NCI-H510A treated with DMSO at 0.1 percent for 48 hours (cell line): ENCODE results near the gene C1QTNF1.

ENCODE experiments used
- DNase-seq: peaks from one replicate; lab custom pipeline; 2025; lab: John Stamatoyannopoulos, UW

Gene C1QTNF1

GRCh38 chr17:79080349-79080748 lies 56.4 kb downstream of the C1QTNF1 start:
- no peak for DNase-seq

- DNase-seq: no peak
Observed at GRCh38 chr17:79080761-79081290, 56.9 kb downstream of the C1QTNF1 start.

GRCh38 chr17:79081571-79082276 lies 57.8 kb downstream of the C1QTNF1 start:
- no peak for DNase-seq

GRCh38 chr17:79082311-79083190 lies 58.6 kb downstream of the C1QTNF1 start:
- DNase-seq: peak; percentile 27

DNA sequence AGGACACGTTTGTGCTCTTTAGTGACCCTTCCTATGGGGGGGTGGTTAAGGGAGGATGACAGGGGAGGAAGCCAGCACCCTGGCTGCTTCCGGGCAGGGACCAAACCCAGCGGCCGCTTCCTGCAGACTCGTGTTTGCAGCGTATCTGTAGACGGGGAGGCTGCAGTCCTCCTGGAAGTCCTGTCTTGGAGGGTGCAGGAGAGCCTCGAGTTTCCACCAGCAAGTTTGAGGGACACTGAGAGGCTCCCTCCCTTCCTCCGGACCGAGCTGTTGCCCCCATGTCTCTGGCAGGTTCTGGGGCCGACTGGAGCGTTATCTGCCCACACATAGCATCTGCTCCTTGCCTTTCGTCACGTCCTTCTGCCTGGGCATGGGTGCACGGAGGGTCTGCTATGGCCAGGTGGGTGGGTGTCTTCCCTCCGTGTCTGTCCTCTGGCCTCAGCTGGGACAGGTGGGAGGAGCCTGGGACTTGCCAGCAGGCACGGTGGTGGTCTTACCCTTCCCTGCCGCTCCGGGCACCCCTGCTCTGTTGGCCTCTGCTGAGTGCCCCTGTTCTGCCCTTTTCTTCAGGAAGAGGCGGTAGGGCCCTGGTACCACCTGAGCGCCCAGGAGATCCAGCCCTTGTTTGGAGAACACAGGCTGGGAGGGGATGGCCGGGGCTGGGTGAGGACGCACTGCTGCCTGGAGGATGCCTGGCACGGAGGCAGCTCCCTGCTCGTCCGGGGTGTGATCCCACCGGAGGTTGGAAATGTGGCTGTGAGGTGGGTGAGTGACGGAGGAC lies 59.4 kb downstream of the C1QTNF1 start:
- no peak for DNase-seq

DNA sequence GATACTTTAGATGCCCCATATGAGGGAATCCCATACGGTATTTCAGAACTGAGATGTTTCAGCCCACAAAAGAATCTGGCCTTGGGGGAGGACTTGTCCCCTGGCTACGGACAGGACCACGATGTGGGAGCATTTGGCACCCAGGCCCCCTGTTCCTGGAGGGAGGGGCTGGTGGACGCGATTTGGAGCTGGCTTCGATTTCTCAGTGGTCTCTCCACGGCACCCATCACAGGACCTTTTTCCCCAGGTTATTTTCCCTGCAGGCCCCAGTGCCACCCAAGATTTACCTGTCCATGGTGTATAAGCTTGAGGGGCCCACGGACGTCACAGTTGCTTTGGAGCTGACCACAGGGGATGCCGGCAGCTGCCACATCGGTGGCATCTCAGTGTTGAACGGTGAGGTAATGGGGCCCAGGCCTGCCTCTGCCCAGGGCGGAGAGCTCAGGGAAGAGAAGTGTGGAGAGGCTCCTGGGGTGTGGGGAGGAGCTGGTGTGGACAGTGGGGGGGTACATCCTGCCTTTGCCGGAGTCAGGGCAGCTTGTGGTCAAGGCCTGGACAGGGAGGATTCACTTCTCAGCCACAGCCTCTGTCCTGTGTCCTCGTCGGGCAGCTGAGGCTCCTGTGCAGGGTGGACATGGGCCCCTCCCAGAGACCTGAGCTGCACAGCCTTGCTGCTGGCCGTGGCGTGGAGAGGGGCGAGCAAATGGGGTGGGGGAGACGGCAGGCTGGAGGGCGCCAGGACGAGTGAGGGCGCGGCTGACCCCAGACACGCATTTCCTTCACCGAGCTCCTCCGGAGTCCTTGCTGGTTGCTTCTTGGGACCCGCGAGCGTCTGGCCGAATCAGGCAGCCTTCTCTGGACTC lies 60.6 kb downstream of the C1QTNF1 start:
- no peak for DNase-seq

- no peak for DNase-seq
Observed at GRCh38 chr17:79085154-79085920, 61.4 kb downstream of the C1QTNF1 start.

DNA sequence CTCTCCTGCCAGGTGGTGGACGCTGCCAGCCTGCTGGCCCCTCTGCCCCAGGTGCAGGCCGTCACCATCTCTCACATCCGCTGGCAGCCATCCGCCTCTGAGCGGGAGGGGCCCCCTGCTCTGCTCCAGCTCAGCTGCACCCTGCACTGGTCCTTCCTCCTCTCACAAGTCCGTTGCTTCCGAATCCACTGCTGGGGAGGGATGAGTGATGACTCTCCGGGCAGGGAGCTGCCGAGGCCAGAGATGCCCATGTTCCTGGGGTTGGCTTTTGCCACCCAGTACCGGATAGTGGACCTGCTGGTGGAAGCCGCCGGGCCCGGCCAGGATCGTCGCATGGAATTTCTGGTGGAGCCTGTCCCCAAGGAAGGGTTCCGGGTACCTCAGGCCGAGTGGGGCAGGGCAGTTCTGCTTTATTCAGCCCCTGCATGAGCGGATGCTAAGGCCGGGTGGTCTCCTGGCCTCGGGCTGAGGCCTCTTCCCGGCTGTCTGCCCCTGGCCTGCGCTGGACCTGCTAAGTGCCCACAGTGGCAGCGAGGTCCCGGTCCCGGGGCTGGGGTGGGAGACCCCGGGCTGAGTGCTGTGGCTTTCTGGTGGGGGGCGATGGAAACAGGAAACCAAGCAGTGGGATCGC lies 62.1 kb downstream of the C1QTNF1 start:
- DNase-seq: no peak

- DNase-seq: no peak
Observed at GRCh38 chr17:79086609-79087427, 62.8 kb downstream of the C1QTNF1 start.

DNA sequence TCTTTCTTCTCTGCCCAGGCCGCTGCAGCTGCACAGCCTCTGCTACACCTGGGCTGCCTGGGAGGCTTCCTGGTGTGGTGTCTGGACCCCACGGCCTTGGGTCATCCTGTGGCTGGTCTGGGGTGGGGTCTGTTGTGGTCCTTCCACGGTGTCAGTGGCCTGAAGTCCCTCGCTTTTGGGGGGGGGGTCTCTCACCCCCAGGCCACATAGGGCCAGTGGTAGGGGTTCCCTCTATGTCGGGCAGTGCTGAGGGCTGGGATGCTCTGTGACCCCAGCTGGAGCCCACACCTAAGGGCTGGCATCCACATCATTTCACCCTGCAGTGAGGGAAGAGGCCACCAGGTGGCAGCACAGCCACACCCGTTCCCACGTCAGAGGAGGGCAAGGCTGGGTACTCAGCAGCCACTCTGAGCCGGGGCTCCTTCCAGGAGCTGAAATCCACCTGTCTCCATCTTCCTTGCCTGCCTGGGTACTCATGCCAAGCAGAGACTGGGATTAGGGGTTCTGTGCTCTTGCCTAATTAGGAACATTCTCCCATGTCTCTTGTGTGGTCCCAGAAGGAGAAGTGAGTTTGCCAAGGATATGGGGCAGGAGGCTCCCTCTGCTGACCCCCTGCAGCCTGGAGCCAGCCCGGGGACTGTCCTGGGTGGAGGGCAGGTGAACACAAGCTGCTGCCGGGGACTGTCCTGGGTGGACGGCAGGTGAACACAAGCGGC lies 63.6 kb downstream of the C1QTNF1 start:
- peak; percentile 76 for DNase-seq

DNA sequence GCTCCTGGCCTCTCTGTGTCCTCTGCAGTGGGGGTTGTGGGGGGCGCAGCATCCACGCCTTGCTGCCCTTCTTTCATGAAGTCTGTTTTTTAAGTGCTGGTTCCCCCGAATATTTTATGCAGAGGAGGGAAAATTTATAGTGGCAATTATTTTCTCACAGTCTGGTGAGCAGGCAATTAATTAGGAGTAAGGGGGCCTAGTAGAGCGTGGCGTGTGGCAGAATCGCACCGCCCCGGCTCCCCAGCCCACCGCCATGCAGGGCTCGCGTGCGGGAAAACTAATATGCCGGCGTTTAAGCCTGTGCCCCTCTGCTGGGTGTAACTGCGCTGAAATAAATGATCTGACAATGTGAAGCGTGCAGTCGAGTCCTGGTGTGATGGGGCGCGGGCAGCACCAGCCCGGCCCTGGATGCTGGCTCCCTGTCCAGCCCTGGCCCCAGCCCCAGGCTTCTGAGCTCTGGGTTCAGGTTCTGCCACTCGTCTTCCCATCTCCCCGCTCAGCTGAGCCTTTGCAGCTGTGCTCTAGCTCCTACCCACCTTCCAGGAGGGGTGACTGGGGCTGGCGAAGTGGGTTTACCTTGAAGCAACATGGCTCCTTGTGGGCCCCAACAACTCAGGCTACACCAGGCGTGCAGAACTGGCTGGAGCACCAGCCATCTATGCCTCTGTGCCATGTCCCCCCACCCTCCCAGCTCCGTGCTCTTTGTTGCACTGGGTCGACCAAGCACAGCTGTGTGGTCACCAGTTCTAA lies 64.5 kb downstream of the C1QTNF1 start:
- no peak for DNase-seq

DNA sequence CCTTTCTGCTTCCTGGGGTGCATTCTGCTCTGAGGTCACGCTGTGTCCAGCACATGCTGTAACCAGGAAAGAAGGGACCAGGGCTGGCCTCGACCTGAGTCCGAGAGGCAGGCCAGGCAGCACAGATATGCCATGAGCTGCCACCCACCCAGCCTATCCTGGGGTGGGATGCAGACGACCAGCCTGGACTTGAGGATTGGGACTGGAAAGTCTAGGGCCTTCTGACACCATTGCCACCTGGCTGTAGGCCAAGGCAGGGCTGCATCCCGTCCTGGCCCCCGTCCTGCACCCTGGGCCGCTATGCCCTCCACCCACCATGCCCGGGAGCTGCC lies 65.0 kb downstream of the C1QTNF1 start:
- no peak for DNase-seq

DNA sequence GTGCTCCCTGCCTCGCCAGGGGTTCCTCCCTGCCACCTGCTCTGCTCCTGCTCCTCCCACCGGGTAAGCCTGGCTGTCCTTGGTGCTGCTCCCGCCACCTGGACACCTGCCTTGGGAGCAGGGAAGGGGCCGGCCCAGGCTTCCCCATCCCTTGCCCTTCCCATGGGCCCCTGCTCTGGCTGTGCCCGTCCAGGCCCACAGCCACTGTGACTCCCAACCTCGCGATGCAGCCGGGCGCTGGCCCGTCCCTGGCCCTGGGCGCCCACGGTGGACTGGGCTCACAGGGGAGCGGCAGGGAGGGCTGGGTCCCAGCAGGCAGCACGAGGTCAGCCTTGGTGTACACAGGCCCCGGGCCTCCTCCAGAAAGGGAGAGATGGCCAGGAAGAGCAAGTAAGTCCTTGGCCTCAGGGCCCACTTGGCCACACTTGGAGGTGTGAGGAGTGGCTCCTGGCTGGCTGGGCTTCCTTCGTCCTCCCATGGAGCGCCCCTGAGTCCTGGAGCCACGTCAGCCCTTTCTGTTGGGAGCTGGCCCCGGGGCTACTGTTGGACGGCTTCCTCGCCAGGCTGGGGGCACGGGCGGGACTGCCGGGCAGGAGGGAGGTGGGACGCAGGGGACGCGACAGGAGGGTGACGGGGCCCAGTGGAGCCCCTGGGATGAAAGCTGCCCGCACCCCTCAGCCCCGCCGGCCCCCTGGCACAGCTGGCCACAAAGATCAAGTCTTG lies 65.9 kb downstream of the C1QTNF1 start:
- peak; percentile 20 for DNase-seq

DNA sequence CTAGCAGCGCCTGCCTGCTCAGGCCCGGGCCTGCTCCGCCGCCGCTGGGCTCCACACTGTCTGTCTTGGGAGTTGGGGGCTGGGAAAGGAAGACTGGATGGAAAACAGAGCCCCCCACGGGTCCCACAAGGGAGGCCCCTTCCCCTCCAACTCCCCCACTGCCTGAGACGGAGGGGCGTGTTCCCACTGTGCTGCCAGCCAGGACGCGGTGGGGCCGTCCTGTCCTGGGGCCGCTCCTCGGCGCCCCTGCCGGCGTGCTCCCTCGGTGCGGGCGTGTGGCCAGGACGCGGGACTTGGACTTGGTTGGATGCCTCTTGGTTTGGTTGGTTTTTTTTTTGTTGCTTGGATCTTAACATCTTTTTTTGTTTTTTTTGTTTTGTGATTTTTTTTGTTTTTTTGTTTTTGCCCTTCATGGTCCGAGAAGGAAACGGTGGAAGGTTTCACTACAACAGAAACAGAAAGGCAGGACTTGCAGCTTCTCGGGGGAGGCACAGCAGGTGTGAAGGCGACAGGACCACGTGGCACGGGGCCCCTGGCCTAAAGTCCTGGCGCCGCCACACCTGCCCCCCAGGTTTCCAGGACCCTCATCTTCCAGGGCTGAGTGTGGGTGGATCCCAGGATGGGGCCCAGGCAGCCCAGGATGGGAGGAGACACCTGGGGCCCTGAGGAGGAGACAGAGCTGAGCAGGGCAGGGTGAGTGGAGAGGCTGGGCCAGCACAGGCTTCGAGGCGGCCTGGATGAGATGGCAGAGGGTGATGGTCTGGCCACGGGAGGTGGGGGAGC lies 66.7 kb downstream of the C1QTNF1 start:
- DNase-seq: no peak

- DNase-seq: no peak
Observed at GRCh38 chr17:79091226-79091670, 67.3 kb downstream of the C1QTNF1 start.

- DNase-seq: no peak
Observed at GRCh38 chr17:79092567-79092966, 68.6 kb downstream of the C1QTNF1 start.
